Activated CD4-positive, CD25-positive, alpha-beta regulatory T cell treated with anti-CD3 and anti-CD28 coated beads, Interleukin-2, amount 50 U/mL, for 16 hours (primary cell): ENCODE data around the gene RSU1.

Experiments
- DNase-seq: peaks from one replicate; pipeline ENCODE4 v3.0.0-alpha.2; 2020; ENCODE audit warnings: low read depth, low spot score

The RSU1 gene

DNA sequence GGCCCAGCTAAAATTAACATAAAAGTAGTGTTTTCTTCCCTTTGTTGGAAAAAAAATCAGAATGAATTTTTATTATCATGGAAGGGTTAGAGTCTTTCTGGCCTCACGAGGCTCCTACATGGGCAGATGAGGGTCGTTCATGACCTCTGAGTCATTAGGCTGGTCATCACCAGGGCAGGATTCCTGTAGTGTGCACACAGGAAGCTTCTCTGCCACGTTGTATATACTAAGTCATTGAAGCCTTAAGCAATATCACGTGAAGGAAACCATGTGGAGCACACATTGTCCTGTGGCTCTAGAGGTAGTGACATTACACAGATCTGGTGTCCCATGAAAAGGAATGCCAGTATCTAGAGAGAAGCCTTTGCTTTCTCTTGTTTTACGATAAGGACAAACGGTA, 210.8 kb downstream of the RSU1 start:
- no peak for DNase-seq

DNA sequence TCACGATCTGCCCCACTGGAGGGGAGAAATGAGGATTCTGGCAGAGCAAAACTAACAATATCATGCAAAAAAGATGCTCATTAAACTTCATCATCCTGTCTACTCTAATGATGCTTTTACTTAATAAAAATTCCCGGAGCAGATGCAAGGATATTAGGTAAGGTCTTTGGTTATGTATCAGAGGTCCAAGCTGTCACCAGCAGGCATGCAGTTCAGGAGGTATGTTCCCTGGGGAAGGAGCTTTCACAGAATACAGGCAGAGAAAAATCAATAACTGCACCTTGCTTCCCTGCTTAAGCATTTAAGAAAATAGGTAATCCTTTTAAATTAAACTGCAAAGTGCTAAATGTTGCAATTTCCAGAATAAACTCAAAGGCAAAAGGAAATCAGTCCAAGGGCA, 213.9 kb downstream of the RSU1 start:
- no peak for DNase-seq

GRCh38 chr10:16602104-16602775, 215.0 kb downstream of the RSU1 start:
- no peak for DNase-seq

DNA sequence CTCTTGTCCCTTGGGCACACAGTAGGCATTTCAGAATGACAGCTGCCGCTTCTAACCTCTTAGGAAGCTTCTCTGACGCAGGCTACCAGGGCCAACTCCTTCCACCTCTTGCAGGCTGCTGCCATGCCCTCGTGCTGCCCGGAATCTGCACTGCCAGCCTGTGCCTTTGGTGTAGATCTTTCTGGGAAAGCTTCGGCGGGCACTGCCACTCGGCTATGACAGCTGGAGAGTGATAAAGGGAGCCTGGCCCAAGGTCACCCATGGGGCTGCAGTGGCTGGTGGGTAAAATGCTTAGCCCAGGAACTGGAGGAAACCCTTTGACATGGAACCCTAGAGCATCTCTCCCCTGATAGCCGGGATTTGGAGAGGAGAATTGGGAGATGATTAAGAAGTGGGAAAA, 217.6 kb downstream of the RSU1 start:
- DNase-seq = no peak

DNA sequence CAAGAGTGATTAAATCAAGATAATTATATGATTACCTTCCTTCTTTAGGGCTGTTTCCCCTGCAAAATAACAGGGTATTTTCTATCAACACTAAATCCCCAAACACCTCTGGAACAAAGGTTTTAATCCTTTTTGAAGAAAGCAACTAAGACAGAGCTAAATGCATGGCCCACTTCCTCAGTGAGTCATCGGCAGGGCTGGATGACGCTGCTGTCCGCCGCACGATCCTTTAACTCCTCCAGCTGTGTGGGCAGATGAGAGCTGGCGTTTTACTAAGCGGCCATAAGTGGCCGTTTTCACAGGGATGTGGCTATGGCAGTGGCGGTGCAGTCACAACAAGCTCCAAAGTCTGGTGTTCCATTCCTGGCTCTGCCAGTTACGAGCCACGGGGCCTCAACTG, 219.6 kb downstream of the RSU1 start:
- DNase-seq = no peak

DNA sequence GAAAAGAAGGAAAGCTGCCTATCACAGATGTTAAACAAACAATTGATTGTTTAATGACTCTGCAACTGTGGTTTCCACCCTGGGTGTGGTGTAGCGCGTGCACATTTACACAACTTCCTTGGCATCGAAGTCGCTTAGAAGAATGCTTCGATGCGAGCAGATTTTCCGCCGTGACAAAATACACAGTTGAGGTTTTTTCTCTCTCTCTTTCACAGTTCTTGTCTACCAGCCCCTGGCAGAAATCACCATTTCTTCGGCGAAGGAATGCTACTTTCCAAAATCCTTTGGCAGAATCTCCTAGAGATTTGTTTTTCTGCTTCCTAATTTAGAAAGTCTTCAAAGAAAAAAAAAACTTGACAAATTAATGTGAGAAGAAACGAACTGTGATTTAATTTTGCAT, 224.8 kb downstream of the RSU1 start:
- no peak for DNase-seq

DNA sequence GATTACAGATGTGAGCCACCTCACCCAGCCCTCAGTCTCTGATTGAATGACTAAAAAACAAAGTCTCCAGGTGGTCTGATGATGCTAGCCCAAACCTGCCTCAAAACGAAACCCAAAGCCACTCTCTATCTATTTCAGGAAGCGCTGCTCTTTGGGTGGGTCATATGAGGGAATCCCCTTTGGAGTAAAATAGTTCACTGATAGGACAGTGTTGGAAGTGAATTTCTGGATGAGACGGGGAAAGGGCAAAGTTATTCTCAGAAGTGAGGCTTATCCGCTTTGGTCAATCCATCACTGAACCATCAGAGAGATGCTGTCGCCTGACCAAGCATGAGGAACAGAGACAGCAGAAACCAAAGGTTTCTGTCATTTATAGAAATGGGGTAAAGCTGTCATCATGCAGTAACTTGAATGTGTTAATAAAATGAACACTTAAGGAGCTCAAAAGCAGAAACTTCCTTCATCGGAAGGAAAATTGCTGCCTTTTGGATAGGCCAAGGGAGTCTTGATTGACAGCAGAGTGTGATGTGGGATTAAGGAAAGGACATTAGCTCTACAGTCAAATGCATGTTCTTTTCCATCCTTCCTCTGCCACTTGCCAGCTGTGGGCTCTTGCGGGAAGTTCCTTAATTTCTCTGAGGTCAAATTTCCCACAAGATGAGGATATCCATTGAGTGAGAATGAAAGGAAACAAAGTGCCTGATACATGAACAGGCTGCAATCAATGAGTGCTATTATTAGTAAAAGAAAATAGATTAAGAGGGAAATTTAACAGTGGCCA, 230.7 kb downstream of the RSU1 start:
- DNase-seq = no peak

- DNase-seq = no peak
These were observed 232.1 kb downstream of the RSU1 start for GRCh38 chr10:16585103-16585502.

DNA sequence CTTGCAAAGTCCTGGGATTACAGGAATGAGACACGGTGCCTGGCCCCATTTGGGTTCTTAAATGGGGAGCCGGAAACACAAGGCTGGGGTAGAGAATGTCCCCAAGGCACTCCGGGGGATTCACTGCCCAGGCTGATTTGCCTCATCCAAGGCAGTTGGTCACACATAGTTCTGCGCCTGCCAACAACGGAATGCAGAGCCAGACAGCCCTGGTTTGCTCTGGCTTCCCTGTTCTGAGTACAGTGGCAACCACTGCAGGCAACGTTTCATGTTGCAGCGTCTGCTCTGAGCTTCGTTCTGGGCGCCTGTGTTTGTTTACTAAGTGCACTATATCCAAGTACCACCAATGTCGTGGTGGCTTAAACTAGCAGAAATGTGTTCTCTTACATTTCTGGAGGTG, 233.8 kb downstream of the RSU1 start:
- no peak for DNase-seq

GRCh38 chr10:16581202-16581601, 236.0 kb downstream of the RSU1 start:
- DNase-seq = no peak

DNA sequence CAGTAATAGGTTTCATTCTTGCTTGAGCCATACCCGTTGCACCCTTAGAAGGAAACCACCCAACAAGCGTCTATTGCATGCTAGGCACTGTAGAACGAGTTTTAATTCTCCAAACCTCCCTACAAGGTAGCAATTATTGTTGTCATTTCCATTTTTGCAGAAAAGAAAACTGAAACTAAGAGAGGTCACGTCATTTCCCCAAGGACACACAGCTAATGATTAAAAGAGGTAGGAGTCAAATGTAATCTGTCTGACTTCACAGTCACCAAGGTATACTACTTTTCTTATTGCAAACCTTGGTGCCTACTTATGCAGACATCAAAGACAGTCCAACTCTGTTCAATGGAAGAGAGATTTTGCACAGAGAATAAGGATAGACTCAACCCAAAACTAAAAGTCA, 246.5 kb downstream of the RSU1 start:
- DNase-seq = no peak

DNA sequence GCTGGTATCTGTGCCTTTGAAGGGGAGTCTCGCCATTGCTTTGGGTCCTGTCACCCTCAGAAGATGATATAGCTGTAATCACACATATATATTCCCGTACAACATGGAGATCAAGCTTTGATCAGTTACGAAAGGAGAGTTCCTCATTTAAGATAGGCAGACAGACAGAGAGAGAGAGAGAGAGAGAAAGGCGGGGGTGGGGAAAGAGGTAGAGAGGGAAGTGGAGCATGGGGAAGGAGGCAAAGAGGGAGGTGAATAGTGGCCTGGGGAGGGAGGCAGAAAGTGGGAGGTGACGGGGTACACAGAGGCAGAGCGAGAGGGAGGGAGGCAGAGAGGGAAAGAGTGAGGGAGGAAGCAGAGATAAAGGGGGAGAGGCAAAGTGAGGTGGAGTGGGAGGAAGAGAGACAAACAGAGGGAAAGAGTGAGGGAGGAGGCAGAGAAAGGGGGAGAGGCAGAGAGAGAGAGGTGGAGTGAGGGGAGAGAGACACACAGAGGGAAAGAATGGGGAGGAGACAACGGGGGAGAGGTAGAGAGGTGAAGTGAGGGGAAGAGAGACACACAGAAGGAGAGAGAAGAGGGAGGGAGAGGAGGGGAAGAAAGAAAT, 250.9 kb downstream of the RSU1 start:
- no peak for DNase-seq

DNA sequence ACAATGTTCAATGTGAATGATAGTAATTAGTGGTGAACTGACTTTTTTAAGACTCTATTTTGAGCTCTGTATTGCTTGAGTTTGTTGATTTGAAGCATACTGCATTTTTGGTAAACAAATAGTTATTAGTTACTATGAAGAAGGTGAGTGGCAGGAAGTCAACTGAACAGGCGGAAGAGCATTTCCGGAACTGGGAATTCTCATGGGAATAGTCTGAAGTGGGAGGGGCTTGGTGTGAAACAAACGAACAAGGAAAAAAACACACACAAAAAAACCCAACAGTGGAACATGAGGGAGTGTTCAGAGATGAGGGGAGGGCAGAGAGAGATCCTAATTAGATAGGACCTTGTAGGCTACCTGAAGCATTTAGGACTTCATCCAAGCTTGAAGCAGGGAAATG, 251.6 kb downstream of the RSU1 start:
- DNase-seq = no peak

- no peak for DNase-seq
These were observed 254.3 kb downstream of the RSU1 start for GRCh38 chr10:16562891-16563290.

DNA sequence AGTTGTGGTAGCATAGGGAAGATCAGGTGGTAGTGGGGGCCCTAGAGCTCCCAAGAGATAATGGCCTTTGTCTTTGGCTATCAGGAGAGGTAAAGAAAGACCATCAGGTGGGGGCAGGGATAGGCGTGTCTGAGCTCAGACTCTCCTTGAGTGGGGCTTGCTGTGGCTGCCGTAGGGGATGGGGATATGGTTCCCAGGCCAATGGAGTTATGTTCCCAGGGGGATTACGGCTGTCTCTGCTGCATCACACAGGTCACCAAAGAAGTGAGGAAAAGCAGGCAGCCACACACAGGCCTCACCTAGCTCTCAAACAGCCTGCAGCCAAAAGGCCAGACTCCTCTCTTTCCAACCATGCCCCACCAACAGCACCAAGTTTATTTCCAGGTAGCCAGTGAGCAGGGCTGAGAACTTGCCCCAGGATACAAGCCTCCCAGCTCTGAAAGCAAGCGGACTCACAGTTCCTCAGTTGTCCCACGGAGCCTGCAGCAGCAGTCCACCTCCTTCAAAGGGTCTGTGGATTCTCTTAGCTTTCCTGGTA, 257.9 kb downstream of the RSU1 start:
- DNase-seq = no peak

DNA sequence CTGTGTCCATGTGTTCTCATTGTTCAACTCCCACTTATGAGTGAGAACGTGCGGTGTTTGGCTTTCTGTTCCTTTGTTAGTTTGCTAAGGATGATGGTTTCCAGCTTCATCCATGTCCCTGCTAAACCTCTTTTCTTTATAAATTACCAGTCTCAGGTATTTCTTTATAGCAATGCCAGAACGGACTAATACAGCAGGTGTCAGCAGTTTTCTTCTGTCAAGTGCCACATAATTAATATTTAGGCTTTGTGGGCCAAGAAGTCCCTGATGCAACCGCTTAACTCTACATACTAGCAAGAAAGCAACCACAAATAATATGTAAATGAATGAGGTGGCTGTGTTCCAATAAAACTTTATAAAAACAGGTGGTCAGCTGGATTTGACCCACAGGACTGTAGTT, 269.3 kb downstream of the RSU1 start:
- DNase-seq = no peak

DNA sequence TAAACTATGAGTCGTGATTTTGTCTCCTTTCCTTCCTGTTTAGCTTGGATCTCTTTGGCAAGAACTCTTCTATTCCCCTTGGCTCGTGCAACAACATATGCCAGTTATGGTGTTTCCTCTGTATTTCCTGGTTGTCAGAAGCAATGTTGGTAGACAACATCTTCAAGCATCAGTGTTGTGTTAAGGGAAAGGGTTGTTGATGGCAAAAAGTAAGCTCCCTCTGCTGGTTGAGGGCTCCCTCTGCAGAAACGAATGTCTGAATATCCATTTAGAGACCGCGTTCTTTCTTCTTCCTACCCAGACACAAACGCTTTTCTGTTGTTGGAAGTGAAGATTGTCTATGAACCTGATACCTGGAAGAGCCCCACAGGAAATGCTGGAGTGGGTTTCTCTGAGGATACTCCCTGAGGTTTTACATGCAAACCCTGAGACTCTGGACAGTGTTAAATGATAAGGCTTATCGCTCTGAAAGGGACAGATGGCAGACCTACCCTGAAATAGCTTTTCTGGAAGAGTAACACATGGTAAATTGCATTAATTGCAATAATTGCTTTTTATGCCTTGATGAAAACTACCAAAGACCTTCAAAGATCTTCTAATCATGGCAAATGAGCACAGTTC, 272.0 kb downstream of the RSU1 start:
- DNase-seq = no peak

- DNase-seq = no peak
These were observed 272.6 kb downstream of the RSU1 start for GRCh38 chr10:16544591-16544990.

- no peak for DNase-seq
These were observed 273.1 kb downstream of the RSU1 start for GRCh38 chr10:16544099-16544498.
